Measurements from ENCODE around the gene C1orf122.

C1orf122 gene

GRCh38 chr1:37849480-37849879, 41.9 kb downstream of the C1orf122 start:
- no peak for TF ChIP-seq ZFX (IDR thresholded peaks at IDR 0.05)
- TF ChIP-seq, protein P1, sequence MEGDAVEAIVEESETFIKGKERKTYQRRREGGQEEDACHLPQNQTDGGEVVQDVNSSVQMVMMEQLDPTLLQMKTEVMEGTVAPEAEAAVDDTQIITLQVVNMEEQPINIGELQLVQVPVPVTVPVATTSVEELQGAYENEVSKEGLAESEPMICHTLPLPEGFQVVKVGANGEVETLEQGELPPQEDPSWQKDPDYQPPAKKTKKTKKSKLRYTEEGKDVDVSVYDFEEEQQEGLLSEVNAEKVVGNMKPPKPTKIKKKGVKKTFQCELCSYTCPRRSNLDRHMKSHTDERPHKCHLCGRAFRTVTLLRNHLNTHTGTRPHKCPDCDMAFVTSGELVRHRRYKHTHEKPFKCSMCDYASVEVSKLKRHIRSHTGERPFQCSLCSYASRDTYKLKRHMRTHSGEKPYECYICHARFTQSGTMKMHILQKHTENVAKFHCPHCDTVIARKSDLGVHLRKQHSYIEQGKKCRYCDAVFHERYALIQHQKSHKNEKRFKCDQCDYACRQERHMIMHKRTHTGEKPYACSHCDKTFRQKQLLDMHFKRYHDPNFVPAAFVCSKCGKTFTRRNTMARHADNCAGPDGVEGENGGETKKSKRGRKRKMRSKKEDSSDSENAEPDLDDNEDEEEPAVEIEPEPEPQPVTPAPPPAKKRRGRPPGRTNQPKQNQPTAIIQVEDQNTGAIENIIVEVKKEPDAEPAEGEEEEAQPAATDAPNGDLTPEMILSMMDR (conservative IDR thresholded peaks at IDR 0.05) = no peak
- no peak overlapping the region for H3K27ac ChIP-seq

GRCh38 chr1:37850352-37850955, 42.9 kb downstream of the C1orf122 start:
- no peak overlapping the region for H3K27ac ChIP-seq
- TF ChIP-seq ZFX (IDR thresholded peaks at IDR 0.05) = no peak
- TF ChIP-seq, protein P1 (conservative IDR thresholded peaks at IDR 0.05) = no peak

DNA sequence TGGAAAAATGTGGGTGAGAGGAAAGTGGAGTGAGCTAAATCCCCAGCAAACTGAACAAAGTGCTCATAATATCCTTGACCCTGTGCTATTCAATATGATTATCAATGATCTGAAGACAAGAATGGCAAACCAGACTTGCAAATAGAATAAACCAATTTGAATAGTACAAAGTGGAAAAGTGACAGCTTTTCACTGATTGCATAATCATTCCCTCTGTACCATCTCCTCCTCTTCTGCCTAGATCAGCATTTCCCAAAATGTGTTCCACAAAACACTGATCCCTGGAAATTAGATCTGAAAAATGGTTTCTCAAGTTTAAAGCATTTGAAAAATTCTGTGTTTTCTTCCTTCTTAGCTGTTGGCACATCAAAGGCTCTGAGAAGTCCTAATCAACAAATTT, 43.7 kb downstream of the C1orf122 start:
- TF ChIP-seq, protein P1 (conservative IDR thresholded peaks at IDR 0.05) = no peak
- TF ChIP-seq ZFX (IDR thresholded peaks at IDR 0.05) = no peak
- no peak overlapping the region for H3K27ac ChIP-seq

GRCh38 chr1:37851782-37852210, 44.2 kb downstream of the C1orf122 start:
- TF ChIP-seq ZFX (IDR thresholded peaks at IDR 0.05) = no peak
- no peak overlapping the region for H3K27ac ChIP-seq

- H3K27ac ChIP-seq = no peak overlapping the region
- TF ChIP-seq, protein P1 (conservative IDR thresholded peaks at IDR 0.05) = no peak
Observed at GRCh38 chr1:37853157-37853556, 45.6 kb downstream of the C1orf122 start.

- no peak overlapping the region for H3K27ac ChIP-seq
- no peak for TF ChIP-seq ZFX (IDR thresholded peaks at IDR 0.05)
- TF ChIP-seq, protein P1 (conservative IDR thresholded peaks at IDR 0.05) = no peak
Observed at GRCh38 chr1:37854406-37854805, 46.8 kb downstream of the C1orf122 start.
